Melanocyte of skin (primary cell): ENCODE measurements around the gene COMMD10. TPM values are rescaled to one million over a fixed set of nuclear protein-coding genes. Genes with fewer than 3 reads are reported as not detected.

ENCODE experiments used
- small RNA-seq, 2 donors: library from RNA; depleted of rRNA; stranded (forward); fragments of <200 nt; gene quantifications; one replicate each; pipeline ENCODE3, GENCODE V24; 2012
- total RNA-seq, 2 donors: library from RNA; depleted of rRNA; stranded (reverse); fragments of >200 nt; gene quantifications; 2 replicates each; pipeline ENCODE4 v1.2.3, GENCODE V29; 2012

COMMD10 gene
- total RNA-seq, result 10 to 100 TPM; 34.1 to 39.3 TPM

GRCh38 chr5:116084871-116085715 lies at the start of gene COMMD10:
TSS of gene COMMD10 (plus strand) at chr5:116085025.

Small RNA genes within 50 kb of the gene (small RNA-seq; reads per million reads assigned to genes)
- gene HMGN2P27 (0 reads per million in 2 donors), gene RNU6-644P (0 reads per million in 2 donors)

Other genes with a start within 250 kb of the COMMD10 start
- gene ATG12, start 243.5 kb upstream of the COMMD10 start, total RNA-seq, result 10 to 100 TPM; 42.3 to 50.6 TPM
- gene AP3S1, start 243.1 kb upstream of the COMMD10 start, total RNA-seq, result 10 to 100 TPM; 63.3 to 64.3 TPM
- gene LVRN, start 122.5 kb upstream of the COMMD10 start, total RNA-seq, result under 1 TPM in 1 of 2 donors, not detected in 1; under 0.01 TPM
- not detected for gene ARL14EPL, start 52.6 kb upstream of the COMMD10 start, total RNA-seq